IMR-90 (cell line): Measurements from ENCODE around the gene SORL1. TPM values are rescaled to one million over a fixed set of nuclear protein-coding genes. Genes with fewer than 3 reads are reported as not detected.

Experiments
- ATAC-seq: fragments of 200-7000 bp; cut with Tn5 transposase; 2 replicates; pipeline ENCODE4 v1.9.1; 2020; ENCODE audit warnings: low read depth, mild to moderate bottlenecking, moderate library complexity
- BruUV-seq: library from RNA; stranded (reverse); fragments of 400-500 nt; replicated peaks from 2 replicates; lab custom pipeline; 2021; lab: Mats Ljungman, UMichigan
- CTCF ChIA-PET: fragments of 300-600 bp; formaldehyde crosslinking; extraction: SDS; loops from one replicate; lab custom pipeline; 2021; ENCODE audit warnings: antibody characterized with exemption; lab: Yijun Ruan, JAX
- POLR2A ChIA-PET: fragments of 300-600 bp; sonication (Branson Sonifier 250); formaldehyde crosslinking; loops from one replicate; lab custom pipeline; 2022; ENCODE audit warnings: antibody characterized with exemption; ENCODE audit not compliant: unreplicated experiment; lab: Charles Lee
- DNase-seq: peaks from one replicate; pipeline ENCODE4 v3.0.0; 2013
- H2AFZ ChIP-seq: replicated peaks from 2 replicates; pipeline ENCODE3; 2013; ENCODE audit warnings: low read length, mild to moderate bottlenecking; ENCODE audit not compliant: poor library complexity
- H2AK5ac ChIP-seq: 2 replicates; pipeline ENCODE4 v1.6.1; 2013; ENCODE audit warnings: low read depth, low read length, inconsistent platforms
- H2AK9ac ChIP-seq: replicated peaks from 2 replicates; pipeline ENCODE3; 2013; ENCODE audit warnings: mild to moderate bottlenecking, low read depth, low read length, moderate library complexity; ENCODE audit not compliant: poor library complexity
- H2BK120ac ChIP-seq: 2 replicates; pipeline ENCODE4 v1.6.1; 2013; ENCODE audit warnings: low read depth, low read length, inconsistent platforms
- H2BK15ac ChIP-seq: 3 replicates; pipeline ENCODE4 v1.6.1; 2013; ENCODE audit warnings: low read depth, low read length, inconsistent platforms
- H2BK20ac ChIP-seq: 2 replicates; pipeline ENCODE4 v1.6.1; 2013; ENCODE audit warnings: low read depth, mild to moderate bottlenecking, inconsistent platforms, low read length, moderate library complexity
- H2BK5ac ChIP-seq: 2 replicates; pipeline ENCODE4 v1.6.1; 2013; ENCODE audit warnings: mild to moderate bottlenecking, low read depth, low read length, inconsistent platforms; ENCODE audit not compliant: poor library complexity, severe bottlenecking
- H3K14ac ChIP-seq: replicated peaks from 2 replicates; pipeline ENCODE4 v1.6.1; 2013; ENCODE audit warnings: low read depth, low read length, inconsistent platforms
- H3K18ac ChIP-seq: 2 replicates; pipeline ENCODE4 v1.6.1; 2013; ENCODE audit warnings: low read depth, low read length, control low read depth
- H3K23ac ChIP-seq: 2 replicates; pipeline ENCODE4 v1.6.1; 2013; ENCODE audit warnings: low read depth, low read length, inconsistent platforms
- H3K27ac ChIP-seq: 2 replicates; pipeline ENCODE4 v1.5.1; 2013; ENCODE audit warnings: mild to moderate bottlenecking, control low read depth, low read length; ENCODE audit not compliant: insufficient read depth
- H3K27me3 ChIP-seq: 2 replicates; pipeline ENCODE4 v1.6.1; 2013; ENCODE audit warnings: low read length; ENCODE audit not compliant: control insufficient read depth, insufficient read depth
- H3K36me3 ChIP-seq: 2 replicates; pipeline ENCODE4 v1.6.1; 2013; ENCODE audit warnings: low read length, mixed read lengths; ENCODE audit not compliant: control insufficient read depth, insufficient read depth
- H3K4ac ChIP-seq: 2 replicates; pipeline ENCODE4 v1.6.1; 2013; ENCODE audit warnings: low read depth, low read length, inconsistent platforms
- H3K4me1 ChIP-seq: 2 replicates; pipeline ENCODE4 v1.6.1; 2013; ENCODE audit warnings: low read length, mixed read lengths; ENCODE audit not compliant: control insufficient read depth, insufficient read depth
- H3K4me2 ChIP-seq: 2 replicates; pipeline ENCODE4 v1.6.1; 2013; ENCODE audit warnings: low read depth, mild to moderate bottlenecking, control low read depth, low read length, moderate library complexity
- H3K4me3 ChIP-seq: 2 replicates; pipeline ENCODE4 v1.5.1; 2013; ENCODE audit warnings: low read depth, mild to moderate bottlenecking, control low read depth, low read length, moderate library complexity; ENCODE audit not compliant: insufficient read depth
- H3K56ac ChIP-seq: 2 replicates; pipeline ENCODE4 v1.6.1; 2013; ENCODE audit warnings: low read length, inconsistent platforms; ENCODE audit not compliant: insufficient read depth; ENCODE audit errors: extremely low read depth
- H3K79me1 ChIP-seq, 2 experiments: 2 replicates each; pipeline ENCODE4 v1.6.1; 2013; ENCODE audit warnings: low read length in 2 of 2, inconsistent platforms in 1 of 2, low read depth in 1 of 2
- H3K9ac ChIP-seq: 2 replicates; pipeline ENCODE4 v1.6.1; 2013; ENCODE audit warnings: low read depth, low read length, control low read depth
- H3K9me1 ChIP-seq: 2 replicates; pipeline ENCODE4 v1.6.1; 2013; ENCODE audit warnings: low read length, inconsistent platforms; ENCODE audit not compliant: insufficient read depth
- H3K9me3 ChIP-seq: 2 replicates; pipeline ENCODE4 v1.6.1; 2013; ENCODE audit warnings: low read length; ENCODE audit not compliant: control insufficient read depth, insufficient read depth
- H4K20me1 ChIP-seq: 2 replicates; pipeline ENCODE4 v1.6.1; 2013; ENCODE audit warnings: low read length, inconsistent platforms; ENCODE audit not compliant: insufficient read depth
- H4K5ac ChIP-seq: 2 replicates; pipeline ENCODE4 v1.6.1; 2013; ENCODE audit warnings: mild to moderate bottlenecking, low read depth, low read length, control low read depth
- H4K8ac ChIP-seq, 2 experiments: 2 replicates each; pipeline ENCODE4 v1.6.1; 2013; ENCODE audit warnings: low read depth in 2 of 2, low read length in 2 of 2, control low read depth in 1 of 2, inconsistent platforms in 1 of 2
- H4K91ac ChIP-seq: 2 replicates; pipeline ENCODE4 v1.6.1; 2013; ENCODE audit warnings: low read depth, low read length, inconsistent platforms; ENCODE audit not compliant: insufficient read depth
- BHLHE40 ChIP-seq: fragments of 150-350 bp; IDR thresholded peaks from 2 replicates; pipeline ENCODE4 v1.6.1; 2016; ENCODE audit warnings: mild to moderate bottlenecking, low read depth, low read length
- CEBPB ChIP-seq: IDR thresholded peaks from 2 replicates; pipeline ENCODE4 v1.6.1; 2012; ENCODE audit warnings: low read depth, low read length, improper control_type of control experiment
- MAFK ChIP-seq: IDR thresholded peaks from 2 replicates; pipeline ENCODE4 v1.6.1; 2012; ENCODE audit warnings: low read depth, low read length, improper control_type of control experiment
- MAZ ChIP-seq: IDR thresholded peaks from 2 replicates; pipeline ENCODE4 v1.6.1; 2012; ENCODE audit warnings: low read depth, mild to moderate bottlenecking, low read length, improper control_type of control experiment, moderate library complexity, borderline replicate concordance
- MXI1 ChIP-seq: IDR thresholded peaks from 2 replicates; pipeline ENCODE4 v1.6.1; 2012; ENCODE audit warnings: low read depth, mild to moderate bottlenecking, low read length, moderate library complexity, borderline replicate concordance
- NFE2L2 ChIP-seq: fragments of 150-350 bp; IDR thresholded peaks from 2 replicates; pipeline ENCODE4 v1.6.1; 2016; ENCODE audit warnings: low read depth, mild to moderate bottlenecking, low read length
- POLR2A ChIP-seq: IDR thresholded peaks from 2 replicates; pipeline ENCODE4 v1.6.1; 2012; ENCODE audit warnings: mild to moderate bottlenecking, low read depth, low read length
- RAD21 ChIP-seq: IDR thresholded peaks from 2 replicates; pipeline ENCODE4 v1.6.1; 2012; ENCODE audit warnings: low read length, improper control_type of control experiment
- RCOR1 ChIP-seq: IDR thresholded peaks from 2 replicates; pipeline ENCODE4 v1.6.1; 2012; ENCODE audit warnings: mild to moderate bottlenecking, low read length, improper control_type of control experiment; ENCODE audit not compliant: insufficient replicate concordance
- RFX5 ChIP-seq: IDR thresholded peaks from 2 replicates; pipeline ENCODE4 v1.8.0; 2012; ENCODE audit warnings: low read depth, mild to moderate bottlenecking, low read length, moderate library complexity
- WGBS, 2 experiments: methylation state at CpG; one replicate each; pipeline versions ENCODE4 v1.1.5 to v1.1.7; 2013; ENCODE audit warnings: missing lambda C conversion rate in 2 of 2; ENCODE audit not compliant: insufficient read length in 1 of 2; ENCODE audit errors: extremely low coverage in 2 of 2; 5-methylcytosine and 5-hydroxymethylcytosine counted together
- dilution Hi-C: fragments of 300-500 bp; cut with HindIII; formaldehyde crosslinking; loops from one replicate; pipeline ENCODE4 v1.14.3; 2018; ENCODE audit warnings: low sequenced_read_pairs; ENCODE audit not compliant: unreplicated experiment
- in situ Hi-C: fragments of 300-500 bp; cut with MboI; formaldehyde crosslinking; loops from 3 replicates; pipeline ENCODE4 v1.14.3; 2019; ENCODE audit warnings: low sequenced_read_pairs, inconsistent platforms, mixed read lengths
- intact Hi-C: fragments of 100-400 bp; cut with micrococcal nuclease; formaldehyde crosslinking; loops from 2 replicates; pipeline ENCODE4 v1.10.0; 2022
- polyA plus RNA-seq, 3 experiments: library from polyadenylated mRNA; depleted of rRNA; stranded (reverse); fragments of >200 nt; gene quantifications; 2 replicates each; pipeline ENCODE4 v1.2.3, GENCODE V29; 2012; ENCODE audit warnings: low replicate concordance in 1 of 3
- total RNA-seq: library from RNA; depleted of rRNA; stranded (reverse); fragments of >200 nt; gene quantifications from 2 replicates; pipeline ENCODE4 v1.2.3, GENCODE V29; 2012
- TF ChIP-seq, protein P1 (sequence below): fragments of 150-350 bp; IDR thresholded peaks from 2 replicates; pipeline ENCODE4 v1.6.1; 2017; ENCODE audit warnings: mild to moderate bottlenecking, antibody characterized with exemption, low read length, low read depth
- TF ChIP-seq, protein P2 (sequence below): conservative IDR thresholded peaks from 2 replicates; pipeline ENCODE4 v1.5.1; 2012; ENCODE audit warnings: mild to moderate bottlenecking, low read depth, low read length, improper control_type of control experiment
- TF ChIP-seq, protein P3 (sequence below): fragments of 150-350 bp; IDR thresholded peaks from 2 replicates; pipeline ENCODE4 v1.6.1; 2016; ENCODE audit warnings: low read depth, mild to moderate bottlenecking, low read length, moderate library complexity, borderline replicate concordance

The SORL1 gene
- total and polyA plus RNA-seq, 2 of the 4 experiments (the other 2 are of a cell fraction) = 1.0 to 2.0 TPM

DNA sequence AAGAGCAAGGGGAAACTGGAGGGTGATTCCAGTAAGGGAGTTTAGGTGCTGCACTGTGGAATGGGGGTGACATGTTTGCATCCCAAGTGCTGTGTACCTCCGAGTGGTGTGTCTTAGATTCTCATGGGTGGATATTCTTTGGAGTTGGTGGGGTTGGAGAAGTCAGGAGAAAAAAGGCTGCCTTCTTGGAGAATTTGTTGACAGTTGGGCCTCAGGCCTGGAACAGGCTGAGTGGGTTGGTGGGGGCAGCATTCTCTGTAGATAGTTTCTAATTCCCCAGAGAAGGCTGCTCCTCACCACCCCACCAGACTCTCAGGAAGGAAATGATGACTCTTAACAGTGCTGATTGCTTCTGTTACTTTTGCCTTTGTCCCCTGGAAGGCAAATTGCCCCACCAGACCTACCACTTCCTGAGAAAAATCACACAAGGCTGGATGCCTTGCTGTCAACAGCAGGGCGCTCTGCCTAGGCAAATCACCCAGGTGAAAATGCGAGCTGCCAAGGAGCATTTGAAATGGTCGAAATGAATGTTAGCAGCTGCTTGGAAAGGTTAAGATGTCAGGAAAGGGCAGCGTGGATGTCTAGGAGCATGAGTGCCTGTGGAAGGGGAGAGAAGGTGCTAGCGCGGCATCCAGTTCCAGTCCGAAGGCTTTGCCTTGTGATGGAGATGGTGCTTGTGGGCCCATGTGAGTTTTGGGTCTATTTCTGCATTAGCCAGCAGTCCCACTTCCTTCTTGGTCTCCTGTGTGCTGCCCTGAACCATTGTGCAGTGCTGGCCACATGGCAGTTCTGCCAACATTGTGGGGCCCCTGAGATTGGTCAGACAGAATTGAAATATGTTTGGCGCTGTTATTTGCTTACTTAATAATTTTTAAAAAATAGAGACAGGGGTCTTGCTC, 30.4 kb downstream of the SORL1 start:
- Histone ChIP-seq H4K8ac (no peak overlapping the region), H3K9me1 (peaks cover 5% of the 10 kb centered on the region), H3K4me2 (no peak overlapping the region), H3K9ac (no peak overlapping the region), H4K20me1 (no peaks in the 10 kb centered on the region), H3K79me1 (no peaks in the 10 kb centered on the region), H3K18ac (no peak overlapping the region; the same call in 1 of the 2 replicates), H2AK5ac (no peak overlapping the region), H3K4me1 (peaks cover 2% of the 10 kb centered on the region; the same call in 1 of the 2 replicates), H2BK120ac (no peak overlapping the region), H3K9me3 (no peaks in the 10 kb centered on the region), H3K36me3 (no peaks in the 10 kb centered on the region), H2AK9ac (peak overlapping the region; percentile 37), H2BK5ac (no peak overlapping the region), H2BK15ac (no peak overlapping the region), H4K5ac (no peak overlapping the region), H2BK20ac (no peak overlapping the region), H2AFZ (no peak overlapping the region), H4K91ac (no peak overlapping the region), H3K14ac (no peak overlapping the region), H3K4ac (no peak overlapping the region), H3K27me3 (peaks cover 3% of the 10 kb centered on the region), H3K4me3 (no peak overlapping the region), H3K56ac (no peak overlapping the region), H3K23ac (no peak overlapping the region), H3K27ac (no peak overlapping the region)
- dilution Hi-C loops (no loop called here), in situ Hi-C loops (no loop called here), intact Hi-C loops (no loop called here)
- ChIA-PET POLR2A (no interaction called here), CTCF (no interaction called here)
- no peak for DNase-seq
- no peak; the same call in 1 of the 2 replicates for ATAC-seq
- 69% methylated on average over 6 of the region's 9 CpGs; no CpG with 5 or more reads in 1 of the 2 experiments for WGBS, 2 experiments
- no TSS peak for BruUV-seq
- TF ChIP-seq BHLHE40 (no peak), CEBPB (no peak), RCOR1 (no peak), MAFK (no peak), RFX5 (no peak), MAZ (no peak), RAD21 (no peak), MXI1 (no peak), NFE2L2 (no peak), POLR2A (no peak)
- TF ChIP-seq, protein P1, sequence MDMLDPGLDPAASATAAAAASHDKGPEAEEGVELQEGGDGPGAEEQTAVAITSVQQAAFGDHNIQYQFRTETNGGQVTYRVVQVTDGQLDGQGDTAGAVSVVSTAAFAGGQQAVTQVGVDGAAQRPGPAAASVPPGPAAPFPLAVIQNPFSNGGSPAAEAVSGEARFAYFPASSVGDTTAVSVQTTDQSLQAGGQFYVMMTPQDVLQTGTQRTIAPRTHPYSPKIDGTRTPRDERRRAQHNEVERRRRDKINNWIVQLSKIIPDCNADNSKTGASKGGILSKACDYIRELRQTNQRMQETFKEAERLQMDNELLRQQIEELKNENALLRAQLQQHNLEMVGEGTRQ = no peak
- TF ChIP-seq, protein P2, sequence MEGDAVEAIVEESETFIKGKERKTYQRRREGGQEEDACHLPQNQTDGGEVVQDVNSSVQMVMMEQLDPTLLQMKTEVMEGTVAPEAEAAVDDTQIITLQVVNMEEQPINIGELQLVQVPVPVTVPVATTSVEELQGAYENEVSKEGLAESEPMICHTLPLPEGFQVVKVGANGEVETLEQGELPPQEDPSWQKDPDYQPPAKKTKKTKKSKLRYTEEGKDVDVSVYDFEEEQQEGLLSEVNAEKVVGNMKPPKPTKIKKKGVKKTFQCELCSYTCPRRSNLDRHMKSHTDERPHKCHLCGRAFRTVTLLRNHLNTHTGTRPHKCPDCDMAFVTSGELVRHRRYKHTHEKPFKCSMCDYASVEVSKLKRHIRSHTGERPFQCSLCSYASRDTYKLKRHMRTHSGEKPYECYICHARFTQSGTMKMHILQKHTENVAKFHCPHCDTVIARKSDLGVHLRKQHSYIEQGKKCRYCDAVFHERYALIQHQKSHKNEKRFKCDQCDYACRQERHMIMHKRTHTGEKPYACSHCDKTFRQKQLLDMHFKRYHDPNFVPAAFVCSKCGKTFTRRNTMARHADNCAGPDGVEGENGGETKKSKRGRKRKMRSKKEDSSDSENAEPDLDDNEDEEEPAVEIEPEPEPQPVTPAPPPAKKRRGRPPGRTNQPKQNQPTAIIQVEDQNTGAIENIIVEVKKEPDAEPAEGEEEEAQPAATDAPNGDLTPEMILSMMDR = no peak
- TF ChIP-seq, protein P3, sequence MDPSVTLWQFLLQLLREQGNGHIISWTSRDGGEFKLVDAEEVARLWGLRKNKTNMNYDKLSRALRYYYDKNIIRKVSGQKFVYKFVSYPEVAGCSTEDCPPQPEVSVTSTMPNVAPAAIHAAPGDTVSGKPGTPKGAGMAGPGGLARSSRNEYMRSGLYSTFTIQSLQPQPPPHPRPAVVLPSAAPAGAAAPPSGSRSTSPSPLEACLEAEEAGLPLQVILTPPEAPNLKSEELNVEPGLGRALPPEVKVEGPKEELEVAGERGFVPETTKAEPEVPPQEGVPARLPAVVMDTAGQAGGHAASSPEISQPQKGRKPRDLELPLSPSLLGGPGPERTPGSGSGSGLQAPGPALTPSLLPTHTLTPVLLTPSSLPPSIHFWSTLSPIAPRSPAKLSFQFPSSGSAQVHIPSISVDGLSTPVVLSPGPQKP = no peak
